ENCODE measurements around the gene MCEE. TPM values are rescaled to one million over a fixed set of nuclear protein-coding genes. Genes with fewer than 3 reads are reported as not detected.
A peak's percentile ranks its signal among the peaks of the same experiment; 100 is the strongest.
"Not testable (repeated sequence)": the region's sequence is repeated elsewhere in the genome, so short reads cannot be mapped to it uniquely, and the experiment has no call there.

MCEE gene
- 10.9 and 15.3 TPM in 2 replicates for total RNA-seq (2014; rRNA removed)
- percentile 81 among the genes with signal in this experiment for Bru-seq, nascent RNA
- BruChase-seq, experiment 1, labeled RNA remaining after a 6-hour chase, result percentile 75 among the genes with signal in this experiment
- BruChase-seq, experiment 2, labeled RNA remaining after a 2-hour chase, result percentile 81 among the genes with signal in this experiment
- long read RNA-seq, partial matches to known transcripts, result 1 of 22 reads
- long read RNA-seq, other reads (novel, unspliced or antisense), result 18 of 22 reads

DNA sequence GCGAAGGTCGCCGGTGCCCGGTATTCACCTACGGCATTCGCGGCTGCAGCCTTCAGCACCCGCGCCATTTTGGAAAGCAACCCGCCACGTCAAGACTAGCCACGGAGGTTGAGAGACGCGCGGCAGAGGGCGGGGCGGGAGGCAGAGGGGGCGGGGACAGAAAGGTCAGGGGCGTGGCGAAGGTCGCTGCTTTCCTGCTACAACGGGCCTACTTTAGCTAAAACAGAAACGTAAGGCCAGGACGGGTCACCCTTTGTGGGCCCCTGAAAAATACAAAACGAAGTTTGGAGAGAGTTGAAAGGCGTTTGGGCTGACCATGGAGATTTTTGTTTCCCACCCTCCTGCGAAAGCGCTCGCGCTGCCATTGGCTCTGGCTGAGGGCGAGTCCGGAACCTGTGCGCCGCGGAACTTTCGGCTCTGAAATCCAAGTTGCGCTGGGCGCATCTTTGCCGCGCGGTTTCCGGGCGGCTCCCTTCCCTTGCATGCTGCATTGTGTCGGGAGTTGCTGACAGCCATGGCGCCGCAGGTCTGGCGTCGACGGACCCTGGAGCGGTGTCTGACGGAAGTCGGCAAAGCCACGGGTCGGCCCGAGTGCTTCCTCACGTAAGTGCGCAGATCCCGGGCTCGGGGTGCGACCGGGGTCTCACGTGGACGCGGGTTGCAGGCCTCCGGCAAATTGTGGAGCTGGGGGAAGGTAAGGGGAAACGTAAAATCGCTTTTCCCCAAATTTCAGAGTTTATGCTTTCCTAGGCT, at the start of gene MCEE, which contains the start of gene MPHOSPH10:
Gene MCEE (minus strand): TSS at position 78 of the 753 bp plus-strand sequence. CDS start 10 bp downstream, at position 68.
Gene MPHOSPH10 (plus strand): TSS at position 483 of the 753 bp plus-strand sequence. CDS start 32 bp downstream, at position 515.
- H3K79me2 ChIP-seq (ENCODE audit: low read length), result peaks cover 70% of the 10 kb centered on the region
- peak within 1 kb of the TSS; percentile 90 for H3K4me2 ChIP-seq (ENCODE audit: low read length)
- H3K9me2 ChIP-seq (replicated peaks; ENCODE audit: low read length), result no peaks in the 10 kb centered on the region
- no TSS peak for BruUV-seq (replicated peaks)
- intact Hi-C loops (cut with micrococcal nuclease), result no loop called here
- H3K4me3 ChIP-seq (ENCODE audit: low read length), result peak within 1 kb of the TSS; percentile 93
- H3K9me3 ChIP-seq (ENCODE audit: low read length), result no peaks in the 10 kb centered on the region
- POLR2A ChIA-PET (ENCODE audit: unreplicated experiment), result no interaction called here
- H3F3A ChIP-seq (ENCODE audit: low read length, unreplicated experiment), result peaks cover 8% of the 10 kb centered on the region
- H3K27me3 ChIP-seq (ENCODE audit: low read length), result no peaks in the 10 kb centered on the region
- peak within 1 kb of the TSS; percentile 90 for H2AFZ ChIP-seq (ENCODE audit: low read length)
- H4K20me1 ChIP-seq (ENCODE audit: low read length), result peaks cover 23% of the 10 kb centered on the region
- CTCF ChIA-PET, result interaction anchor here (1.0 to 1.1 kb wide), 2 partner anchors 30 to 62 kb away, joined by 3 read pairs; partner anchors contain the start of gene NAGK
- peaks cover 24% of the 10 kb centered on the region for H3K36me3 ChIP-seq (ENCODE audit: low read depth, low read length)
- peak; percentile 93 for ATAC-seq
- TF ChIP-seq EZH2 (IDR thresholded peaks at IDR 0.05; ENCODE audit: low read length, unreplicated experiment), result no peak
- no peak for TF ChIP-seq EZH2phosphoT487 (IDR thresholded peaks at IDR 0.05; ENCODE audit: borderline replicate concordance, low read length)
- TF ChIP-seq, protein P1, sequence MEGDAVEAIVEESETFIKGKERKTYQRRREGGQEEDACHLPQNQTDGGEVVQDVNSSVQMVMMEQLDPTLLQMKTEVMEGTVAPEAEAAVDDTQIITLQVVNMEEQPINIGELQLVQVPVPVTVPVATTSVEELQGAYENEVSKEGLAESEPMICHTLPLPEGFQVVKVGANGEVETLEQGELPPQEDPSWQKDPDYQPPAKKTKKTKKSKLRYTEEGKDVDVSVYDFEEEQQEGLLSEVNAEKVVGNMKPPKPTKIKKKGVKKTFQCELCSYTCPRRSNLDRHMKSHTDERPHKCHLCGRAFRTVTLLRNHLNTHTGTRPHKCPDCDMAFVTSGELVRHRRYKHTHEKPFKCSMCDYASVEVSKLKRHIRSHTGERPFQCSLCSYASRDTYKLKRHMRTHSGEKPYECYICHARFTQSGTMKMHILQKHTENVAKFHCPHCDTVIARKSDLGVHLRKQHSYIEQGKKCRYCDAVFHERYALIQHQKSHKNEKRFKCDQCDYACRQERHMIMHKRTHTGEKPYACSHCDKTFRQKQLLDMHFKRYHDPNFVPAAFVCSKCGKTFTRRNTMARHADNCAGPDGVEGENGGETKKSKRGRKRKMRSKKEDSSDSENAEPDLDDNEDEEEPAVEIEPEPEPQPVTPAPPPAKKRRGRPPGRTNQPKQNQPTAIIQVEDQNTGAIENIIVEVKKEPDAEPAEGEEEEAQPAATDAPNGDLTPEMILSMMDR (conservative IDR thresholded peaks at IDR 0.05; ENCODE audit: low read depth, low read length), result no peak
- peak; percentile 94 for DNase-seq
- peak within 1 kb of the TSS; percentile 87 for H3K27ac ChIP-seq (ENCODE audit: low read length)
- H3K9ac ChIP-seq (ENCODE audit: low read length), result peak within 1 kb of the TSS; percentile 97
- H3K4me1 ChIP-seq (ENCODE audit: insufficient read depth, low read length), result peaks cover 15% of the 10 kb centered on the region

DNA sequence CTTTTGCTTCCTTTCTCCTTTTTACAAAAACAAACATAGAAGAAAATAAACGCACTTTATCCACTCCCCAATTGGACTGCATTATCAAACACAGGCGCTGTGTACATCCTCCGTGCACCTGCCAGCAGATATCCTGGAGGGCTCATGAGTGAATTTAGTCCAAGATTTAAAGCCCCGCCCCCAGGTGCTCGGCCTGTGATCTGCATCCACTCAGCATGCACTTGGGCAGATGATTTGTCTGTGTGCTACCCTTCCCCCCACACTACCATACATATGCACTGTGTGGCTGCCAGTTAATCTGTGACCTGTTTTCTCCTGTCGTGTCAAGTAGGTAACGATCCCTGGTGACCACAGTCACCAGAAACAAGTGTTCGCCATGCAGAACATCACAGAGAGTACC, 48.8 kb upstream of the MCEE start:
- H3K27me3 ChIP-seq (ENCODE audit: low read length); H3K9ac ChIP-seq (ENCODE audit: low read length); H3K4me2 ChIP-seq (ENCODE audit: low read length); H3K4me3 ChIP-seq (ENCODE audit: low read length); intact Hi-C loops (cut with micrococcal nuclease); H4K20me1 ChIP-seq (ENCODE audit: low read length); H3K36me3 ChIP-seq (ENCODE audit: low read depth, low read length); H3F3A ChIP-seq (ENCODE audit: low read length, unreplicated experiment); BruUV-seq (replicated peaks); H3K79me2 ChIP-seq (ENCODE audit: low read length); DNase-seq; H2AFZ ChIP-seq (ENCODE audit: low read length); POLR2A ChIA-PET (ENCODE audit: unreplicated experiment); H3K27ac ChIP-seq (ENCODE audit: low read length); CTCF ChIA-PET; H3K9me3 ChIP-seq (ENCODE audit: low read length); H3K9me2 ChIP-seq (replicated peaks; ENCODE audit: low read length); ATAC-seq; H3K4me1 ChIP-seq (ENCODE audit: insufficient read depth, low read length): not testable (repeated sequence)

GRCh38 chr2:71174207-71174606, 44.2 kb upstream of the MCEE start:
- Histone ChIP-seq H3K4me1 (ENCODE audit: insufficient read depth, low read length) (no peaks in the 10 kb centered on the region), H4K20me1 (ENCODE audit: low read length) (no peaks in the 10 kb centered on the region), H3K27ac (ENCODE audit: low read length) (no peak overlapping the region), H3K9ac (ENCODE audit: low read length) (no peak overlapping the region), H3K4me3 (ENCODE audit: low read length) (no peak overlapping the region), H3K36me3 (ENCODE audit: low read depth, low read length) (no peaks in the 10 kb centered on the region), H3F3A (ENCODE audit: low read length, unreplicated experiment) (no peaks in the 10 kb centered on the region), H3K4me2 (ENCODE audit: low read length) (no peak overlapping the region), H3K9me2 (replicated peaks; ENCODE audit: low read length) (no peaks in the 10 kb centered on the region), H3K27me3 (ENCODE audit: low read length) (no peaks in the 10 kb centered on the region), H3K9me3 (ENCODE audit: low read length) (no peaks in the 10 kb centered on the region), H3K79me2 (ENCODE audit: low read length) (no peaks in the 10 kb centered on the region), H2AFZ (ENCODE audit: low read length) (no peak overlapping the region)
- ChIA-PET POLR2A (ENCODE audit: unreplicated experiment) (no interaction called here), CTCF (no interaction called here)
- DNase-seq, result no peak
- no TSS peak for BruUV-seq (replicated peaks)
- ATAC-seq, result no peak
- TF ChIP-seq, protein P1 (conservative IDR thresholded peaks at IDR 0.05; ENCODE audit: low read depth, low read length), result no peak
- TF ChIP-seq EZH2phosphoT487 (IDR thresholded peaks at IDR 0.05; ENCODE audit: borderline replicate concordance, low read length) (no peak), EZH2 (IDR thresholded peaks at IDR 0.05; ENCODE audit: low read length, unreplicated experiment) (no peak)
- intact Hi-C loops (cut with micrococcal nuclease), result no loop called here
